Measurements from ENCODE around the gene ARHGAP23.
"Not testable (repeated sequence)": the region's sequence is repeated elsewhere in the genome, so short reads cannot be mapped to it uniquely, and the experiment has no call there.

DNA sequence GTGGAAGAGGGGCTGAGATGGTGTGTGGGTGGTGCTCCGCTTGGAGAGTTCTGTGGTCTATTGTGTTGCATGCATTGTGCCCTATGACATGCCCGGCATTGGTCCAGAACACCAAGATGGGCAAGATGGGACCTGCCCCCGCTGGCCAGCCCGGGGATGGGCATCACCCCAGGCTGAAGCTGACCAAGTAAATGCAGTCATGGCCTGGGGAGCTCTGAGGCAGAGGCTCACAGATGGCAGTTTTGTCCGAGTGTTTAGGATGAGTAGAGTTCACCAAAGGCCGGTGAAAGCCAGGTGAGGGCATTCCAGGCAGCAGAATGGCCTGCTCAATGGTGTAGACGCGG is 54.4 kb downstream of the ARHGAP23 start:
- TF ChIP-seq, protein P1, sequence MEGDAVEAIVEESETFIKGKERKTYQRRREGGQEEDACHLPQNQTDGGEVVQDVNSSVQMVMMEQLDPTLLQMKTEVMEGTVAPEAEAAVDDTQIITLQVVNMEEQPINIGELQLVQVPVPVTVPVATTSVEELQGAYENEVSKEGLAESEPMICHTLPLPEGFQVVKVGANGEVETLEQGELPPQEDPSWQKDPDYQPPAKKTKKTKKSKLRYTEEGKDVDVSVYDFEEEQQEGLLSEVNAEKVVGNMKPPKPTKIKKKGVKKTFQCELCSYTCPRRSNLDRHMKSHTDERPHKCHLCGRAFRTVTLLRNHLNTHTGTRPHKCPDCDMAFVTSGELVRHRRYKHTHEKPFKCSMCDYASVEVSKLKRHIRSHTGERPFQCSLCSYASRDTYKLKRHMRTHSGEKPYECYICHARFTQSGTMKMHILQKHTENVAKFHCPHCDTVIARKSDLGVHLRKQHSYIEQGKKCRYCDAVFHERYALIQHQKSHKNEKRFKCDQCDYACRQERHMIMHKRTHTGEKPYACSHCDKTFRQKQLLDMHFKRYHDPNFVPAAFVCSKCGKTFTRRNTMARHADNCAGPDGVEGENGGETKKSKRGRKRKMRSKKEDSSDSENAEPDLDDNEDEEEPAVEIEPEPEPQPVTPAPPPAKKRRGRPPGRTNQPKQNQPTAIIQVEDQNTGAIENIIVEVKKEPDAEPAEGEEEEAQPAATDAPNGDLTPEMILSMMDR (IDR thresholded peaks at IDR 0.05; ENCODE audit: insufficient read depth, low read length, poor library complexity, severe bottlenecking): not testable (repeated sequence)
- not testable (repeated sequence) for TF ChIP-seq EZH2phosphoT487 (conservative IDR thresholded peaks at IDR 0.05; ENCODE audit: low read length)
